Right ventricle myocardium inferior (tissue), 1 donor: ENCODE results near the gene C1orf53. TPM values are rescaled to one million over a fixed set of nuclear protein-coding genes. Genes with fewer than 3 reads are reported as not detected.
"Not testable (repeated sequence)": the region's sequence is repeated elsewhere in the genome, so short reads cannot be mapped to it uniquely, and the experiment has no call there.

Experiments
- ATAC-seq: fragments of 200-7000 bp; cut with Tn5 transposase; one replicate; pipeline ENCODE4 v1.9.1; 2020; ENCODE audit warnings: mild to moderate bottlenecking, moderate library complexity
- DNase-seq: peaks from one replicate; pipeline ENCODE4 v3.0.0; 2021; ENCODE audit errors: missing footprints
- intact Hi-C: fragments of 100-400 bp; cut with DNase I; formaldehyde crosslinking; loops from one replicate; pipeline ENCODE4 v1.11.0; 2022
- total RNA-seq: library from RNA; stranded (reverse); fragmentation: NEBNext Ultra II Directional; extraction: Animal tissue kit (Norgen Biotek cat#: 25700); gene quantifications from one replicate; pipeline ENCODE4 v1.2.1, GENCODE V29; 2021
- donor health status: DM: no; HTN: yes; CAD: no; lungs with severe emphysema.

Gene C1orf53
- total RNA-seq, 1 donor from 2014 or later: 4.9 TPM

DNA sequence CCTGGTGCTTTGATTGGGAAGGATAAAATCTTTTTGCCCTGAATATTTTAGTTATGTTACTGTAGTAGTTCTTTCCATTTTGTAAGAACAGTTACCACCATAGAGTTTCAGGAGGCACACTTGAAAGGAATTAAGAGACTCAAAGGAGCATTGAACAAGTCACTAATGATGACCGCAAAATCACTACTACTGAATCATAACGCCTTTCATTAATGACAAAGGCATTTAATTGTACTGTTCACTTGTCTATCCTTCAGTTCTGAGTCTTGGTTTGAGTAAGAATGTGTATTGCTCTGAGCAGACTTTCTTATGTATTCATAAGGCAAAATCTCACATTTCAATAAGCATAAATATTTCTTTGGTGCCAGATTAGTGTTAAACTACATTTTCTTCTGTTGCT lies 39.6 kb downstream of the C1orf53 start:
- ATAC-seq: no peak
- intact Hi-C loops: no loop called here
- DNase-seq: no peak

GRCh38 chr1:197944485-197944884 lies 42.1 kb downstream of the C1orf53 start:
- ATAC-seq (no peak), DNase-seq (no peak)
- intact Hi-C loops: no loop called here

GRCh38 chr1:197948926-197949899 lies 46.8 kb downstream of the C1orf53 start:
- no peak for DNase-seq
- intact Hi-C loops: no loop called here
- no peak for ATAC-seq

GRCh38 chr1:197951089-197951488 lies 48.7 kb downstream of the C1orf53 start:
- ATAC-seq (no peak), DNase-seq (no peak)
- intact Hi-C loops: no loop called here

DNA sequence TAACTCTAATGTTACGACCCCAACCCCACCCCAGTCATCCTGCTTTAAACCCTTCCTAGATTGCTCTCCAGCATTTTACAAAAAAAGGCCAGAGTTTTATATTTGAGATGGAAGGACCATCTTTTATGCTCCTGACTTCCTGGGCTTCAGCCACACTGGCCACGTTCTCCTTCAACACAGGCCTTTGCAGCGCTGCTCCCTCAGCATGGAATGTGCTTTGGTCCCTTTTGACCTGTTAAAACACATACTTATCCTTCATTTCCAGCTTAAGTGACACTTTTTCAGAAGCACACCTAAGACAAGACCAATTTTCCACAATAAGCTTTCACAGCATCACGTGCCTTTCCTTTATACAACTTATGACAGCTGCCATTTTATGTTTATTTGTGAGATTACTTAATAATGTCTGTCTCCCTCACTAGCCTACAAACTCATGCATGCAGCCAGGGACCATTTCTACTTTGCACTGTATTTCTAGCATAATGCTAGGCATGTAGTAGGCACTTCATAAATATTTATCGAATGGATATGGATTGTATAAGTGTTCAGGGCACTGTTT lies 49.3 kb downstream of the C1orf53 start:
- DNase-seq (no peak), ATAC-seq (no peak)
- intact Hi-C loops: no loop called here

DNA sequence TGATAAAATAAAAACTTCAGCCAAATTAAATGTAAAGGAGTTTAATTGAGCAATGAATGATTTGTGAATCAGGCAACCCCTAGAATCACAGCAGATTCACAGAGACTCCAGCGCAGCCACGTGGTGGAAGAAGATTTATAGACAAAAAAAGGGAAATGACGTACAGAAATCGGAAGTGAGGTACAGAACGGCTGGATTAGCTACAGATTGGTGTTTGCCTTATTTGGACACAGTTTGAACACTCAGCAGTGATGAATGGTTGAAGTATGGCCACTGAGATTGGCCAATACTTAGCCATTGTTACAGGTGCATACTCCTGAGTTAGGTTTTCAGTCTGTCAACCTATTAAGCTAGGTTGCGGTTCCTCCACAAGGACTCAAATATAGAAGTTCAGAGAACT lies 51.0 kb downstream of the C1orf53 start:
- DNase-seq, intact Hi-C loops, ATAC-seq: not testable (repeated sequence)

GRCh38 chr1:197954718-197955418 lies 52.4 kb downstream of the C1orf53 start:
- ATAC-seq: no peak
- no peak for DNase-seq
- intact Hi-C loops: no loop called here

GRCh38 chr1:197955486-197956394 lies 53.3 kb downstream of the C1orf53 start:
- intact Hi-C loops: no loop called here
- ATAC-seq (no peak), DNase-seq (no peak)

Other genes with a start within 250 kb of the C1orf53 start
- gene DENND1B, start 127.2 kb upstream of the C1orf53 start, total RNA-seq: 22.9 TPM
- gene LHX9, start 14.7 kb downstream of the C1orf53 start, total RNA-seq: 0.19 TPM